Stimulated activated naive B cell treated with anti-CD40 and anti-IgM and Interleukin-4, amounts not matched to agents 10 μg/mL and 1 μg/mL and 100 μg/mL, for 72 hours (primary cell): ENCODE measurements around the gene PCDHB3.
"Not testable (repeated sequence)": the region's sequence is repeated elsewhere in the genome, so short reads cannot be mapped to it uniquely, and the experiment has no call there.

ENCODE experiments used
- ATAC-seq, 2 donors: fragments of 150-1000 bp; cut with Tn5 transposase; replicated peaks; 2 replicates each; pipeline ENCODE4 v1.10.0; 2021; ENCODE audit warnings: moderate library complexity in 1 of 2
- DNase-seq: peaks from one replicate; pipeline ENCODE4 v3.0.0; 2021
- H3K27ac Mint-ChIP-seq: one replicate; pipeline ENCODE4 v1.8.0; 2022; ENCODE audit warnings: mild to moderate bottlenecking, mixed read lengths
- H3K27me3 Mint-ChIP-seq, 2 donors: one replicate each; pipeline ENCODE4 v1.8.0; 2022; ENCODE audit warnings: mixed read lengths in 2 of 2
- H3K36me3 Mint-ChIP-seq, 2 donors: one replicate each; pipeline ENCODE4 v1.8.0; 2022; ENCODE audit warnings: mixed read lengths in 2 of 2, mild to moderate bottlenecking in 1 of 2
- H3K4me1 Mint-ChIP-seq, 2 donors: one replicate each; pipeline ENCODE4 v1.8.0; 2022; ENCODE audit warnings: mixed read lengths in 2 of 2, mild to moderate bottlenecking in 1 of 2
- H3K4me3 Mint-ChIP-seq, 2 donors: one replicate each; pipeline ENCODE4 v1.8.0; 2022; ENCODE audit warnings: mild to moderate bottlenecking in 2 of 2, mixed read lengths in 2 of 2, moderate library complexity in 1 of 2
- H3K9me3 Mint-ChIP-seq, 2 donors: one replicate each; pipeline ENCODE4 v1.8.0; 2022; ENCODE audit warnings: mixed read lengths in 2 of 2, mild to moderate bottlenecking in 1 of 2

PCDHB3 gene

GRCh38 chr5:141152096-141152495 is 51.8 kb downstream of the PCDHB3 start:
- ATAC-seq, H3K27ac Mint-ChIP-seq, H3K36me3 Mint-ChIP-seq, DNase-seq, H3K4me1 Mint-ChIP-seq: not testable (repeated sequence)
- Mint-ChIP-seq H3K4me3 (peak overlapping the region in 1 of 2 donors; percentile 13), H3K9me3 (peaks cover 15 to 17% of the 10 kb centered on the region in 2 donors), H3K27me3 (peaks cover 42 to 63% of the 10 kb centered on the region in 2 donors)
